Stimulated activated naive CD8-positive, alpha-beta T cell treated with anti-CD3 and anti-CD28 coated beads, Interleukin-15, Interleukin-2, amounts not matched to agents 100 ng/mL and 50 ng/mL, for 24 hours (primary cell): ENCODE results near the gene TIAL1.
"Not testable (repeated sequence)": the region's sequence is repeated elsewhere in the genome, so short reads cannot be mapped to it uniquely, and the experiment has no call there.

Experiments
- H3K27ac Mint-ChIP-seq: one replicate; pipeline ENCODE4 v1.8.0; 2021; ENCODE audit warnings: mild to moderate bottlenecking, mixed read lengths
- H3K27me3 Mint-ChIP-seq: one replicate; pipeline ENCODE4 v1.8.0; 2021; ENCODE audit warnings: mixed read lengths
- H3K36me3 Mint-ChIP-seq: one replicate; pipeline ENCODE4 v1.8.0; 2021; ENCODE audit warnings: low read depth, mixed read lengths
- H3K4me1 Mint-ChIP-seq: one replicate; pipeline ENCODE4 v1.8.0; 2021; ENCODE audit warnings: low read depth, mixed read lengths
- H3K4me3 Mint-ChIP-seq: one replicate; pipeline ENCODE4 v1.8.0; 2021; ENCODE audit warnings: mild to moderate bottlenecking, mixed read lengths
- H3K9me3 Mint-ChIP-seq: one replicate; pipeline ENCODE4 v1.8.0; 2021; ENCODE audit warnings: mixed read lengths

Gene TIAL1

GRCh38 chr10:119595676-119596515 lies 868 bp downstream of the TIAL1 start:
- Mint-ChIP-seq H3K27me3 (no peaks in the 10 kb centered on the region), H3K4me1 (peaks cover 67% of the 10 kb centered on the region), H3K27ac (peak overlapping the region; percentile 92), H3K9me3 (no peaks in the 10 kb centered on the region), H3K36me3 (peaks cover 65% of the 10 kb centered on the region), H3K4me3 (peak overlapping the region; percentile 93)

- no peaks in the 10 kb centered on the region for H3K9me3 Mint-ChIP-seq
- H3K4me3 Mint-ChIP-seq = peak overlapping the region; percentile 93
- no peaks in the 10 kb centered on the region for H3K27me3 Mint-ChIP-seq
- H3K36me3 Mint-ChIP-seq = peaks cover 65% of the 10 kb centered on the region
- H3K27ac Mint-ChIP-seq = peak overlapping the region; percentile 92
- peaks cover 72% of the 10 kb centered on the region for H3K4me1 Mint-ChIP-seq
Measured at GRCh38 chr10:119595134-119595675, 1.6 kb downstream of the TIAL1 start.

- peaks cover 28% of the 10 kb centered on the region for H3K36me3 Mint-ChIP-seq
- H3K27ac Mint-ChIP-seq = no peak overlapping the region
- no peaks in the 10 kb centered on the region for H3K9me3 Mint-ChIP-seq
- H3K27me3 Mint-ChIP-seq = no peaks in the 10 kb centered on the region
- peaks cover 48% of the 10 kb centered on the region for H3K4me1 Mint-ChIP-seq
- no peak overlapping the region for H3K4me3 Mint-ChIP-seq
Measured at GRCh38 chr10:119588071-119588470, 8.7 kb downstream of the TIAL1 start.

GRCh38 chr10:119578355-119578754 lies 18.4 kb downstream of the TIAL1 start:
- Mint-ChIP-seq H3K27ac (no peak overlapping the region), H3K4me1 (peaks cover 27% of the 10 kb centered on the region), H3K36me3 (peaks cover 59% of the 10 kb centered on the region), H3K9me3 (no peaks in the 10 kb centered on the region), H3K4me3 (no peak overlapping the region), H3K27me3 (no peaks in the 10 kb centered on the region)

GRCh38 chr10:119575991-119576390 lies 20.8 kb downstream of the TIAL1 start:
- Mint-ChIP-seq H3K27me3 (no peaks in the 10 kb centered on the region), H3K36me3 (peaks cover 59% of the 10 kb centered on the region), H3K9me3 (no peaks in the 10 kb centered on the region), H3K27ac (peak overlapping the region; percentile 72), H3K4me3 (no peak overlapping the region), H3K4me1 (peaks cover 26% of the 10 kb centered on the region)

- peak overlapping the region; percentile 14 for H3K4me3 Mint-ChIP-seq
- no peaks in the 10 kb centered on the region for H3K9me3 Mint-ChIP-seq
- H3K36me3 Mint-ChIP-seq = peaks cover 59% of the 10 kb centered on the region
- peaks cover 26% of the 10 kb centered on the region for H3K4me1 Mint-ChIP-seq
- H3K27me3 Mint-ChIP-seq = no peaks in the 10 kb centered on the region
- peak overlapping the region; percentile 72 for H3K27ac Mint-ChIP-seq
Measured at GRCh38 chr10:119575506-119575905, 21.3 kb downstream of the TIAL1 start.

- Mint-ChIP-seq H3K27me3 (no peaks in the 10 kb centered on the region), H3K36me3 (peaks cover 8% of the 10 kb centered on the region), H3K27ac (no peak overlapping the region), H3K9me3 (no peaks in the 10 kb centered on the region), H3K4me3 (no peak overlapping the region), H3K4me1 (peaks cover 3% of the 10 kb centered on the region)
Measured at GRCh38 chr10:119567978-119568377, 28.8 kb downstream of the TIAL1 start.

GRCh38 chr10:119562097-119562496 lies 34.7 kb downstream of the TIAL1 start:
- Mint-ChIP-seq H3K9me3 (no peaks in the 10 kb centered on the region), H3K4me1 (no peaks in the 10 kb centered on the region), H3K4me3 (no peak overlapping the region), H3K27me3 (no peaks in the 10 kb centered on the region), H3K36me3 (no peaks in the 10 kb centered on the region), H3K27ac (no peak overlapping the region)

- not testable (repeated sequence) for H3K9me3 Mint-ChIP-seq, H3K4me3 Mint-ChIP-seq, H3K27ac Mint-ChIP-seq, H3K36me3 Mint-ChIP-seq, H3K4me1 Mint-ChIP-seq, H3K27me3 Mint-ChIP-seq
Measured at GRCh38 chr10:119559511-119559910, 37.3 kb downstream of the TIAL1 start.

GRCh38 chr10:119556081-119556480 lies 40.7 kb downstream of the TIAL1 start:
- H3K4me1 Mint-ChIP-seq, H3K27me3 Mint-ChIP-seq, H3K9me3 Mint-ChIP-seq, H3K4me3 Mint-ChIP-seq, H3K36me3 Mint-ChIP-seq, H3K27ac Mint-ChIP-seq: not testable (repeated sequence)

GRCh38 chr10:119555178-119555784 lies 41.5 kb downstream of the TIAL1 start:
- Mint-ChIP-seq H3K4me3 (no peak overlapping the region), H3K36me3 (no peaks in the 10 kb centered on the region), H3K4me1 (no peaks in the 10 kb centered on the region), H3K27me3 (no peaks in the 10 kb centered on the region), H3K9me3 (no peaks in the 10 kb centered on the region), H3K27ac (no peak overlapping the region)

GRCh38 chr10:119550827-119551226 lies 45.9 kb downstream of the TIAL1 start:
- no peak overlapping the region for H3K27ac Mint-ChIP-seq
- no peaks in the 10 kb centered on the region for H3K4me1 Mint-ChIP-seq
- H3K36me3 Mint-ChIP-seq = no peaks in the 10 kb centered on the region
- no peak overlapping the region for H3K4me3 Mint-ChIP-seq
- H3K9me3 Mint-ChIP-seq = no peaks in the 10 kb centered on the region
- peaks cover 8% of the 10 kb centered on the region for H3K27me3 Mint-ChIP-seq

- no peak overlapping the region for H3K4me3 Mint-ChIP-seq
- peaks cover 11% of the 10 kb centered on the region for H3K27me3 Mint-ChIP-seq
- H3K9me3 Mint-ChIP-seq = no peaks in the 10 kb centered on the region
- no peaks in the 10 kb centered on the region for H3K4me1 Mint-ChIP-seq
- H3K27ac Mint-ChIP-seq = no peak overlapping the region
- H3K36me3 Mint-ChIP-seq = no peaks in the 10 kb centered on the region
Measured at GRCh38 chr10:119549247-119549999, 47.3 kb downstream of the TIAL1 start.

GRCh38 chr10:119546009-119546408 lies 50.8 kb downstream of the TIAL1 start:
- H3K4me3 Mint-ChIP-seq = no peak overlapping the region
- no peaks in the 10 kb centered on the region for H3K9me3 Mint-ChIP-seq
- peaks cover 5% of the 10 kb centered on the region for H3K36me3 Mint-ChIP-seq
- H3K4me1 Mint-ChIP-seq = peaks cover 10% of the 10 kb centered on the region
- no peak overlapping the region for H3K27ac Mint-ChIP-seq
- H3K27me3 Mint-ChIP-seq = peaks cover 11% of the 10 kb centered on the region

- H3K27me3 Mint-ChIP-seq = peaks cover 11% of the 10 kb centered on the region
- peaks cover 17% of the 10 kb centered on the region for H3K4me1 Mint-ChIP-seq
- H3K27ac Mint-ChIP-seq = no peak overlapping the region
- H3K36me3 Mint-ChIP-seq = peaks cover 8% of the 10 kb centered on the region
- H3K9me3 Mint-ChIP-seq = no peaks in the 10 kb centered on the region
- no peak overlapping the region for H3K4me3 Mint-ChIP-seq
Measured at GRCh38 chr10:119545310-119545709, 51.5 kb downstream of the TIAL1 start.
